Measurements from ENCODE around the gene BTNL9. TPM values are rescaled to one million over a fixed set of nuclear protein-coding genes. Genes with fewer than 3 reads are reported as not detected.

BTNL9 gene
- total RNA-seq, 1 experiment from 2014 or later: 0.96 TPM

DNA sequence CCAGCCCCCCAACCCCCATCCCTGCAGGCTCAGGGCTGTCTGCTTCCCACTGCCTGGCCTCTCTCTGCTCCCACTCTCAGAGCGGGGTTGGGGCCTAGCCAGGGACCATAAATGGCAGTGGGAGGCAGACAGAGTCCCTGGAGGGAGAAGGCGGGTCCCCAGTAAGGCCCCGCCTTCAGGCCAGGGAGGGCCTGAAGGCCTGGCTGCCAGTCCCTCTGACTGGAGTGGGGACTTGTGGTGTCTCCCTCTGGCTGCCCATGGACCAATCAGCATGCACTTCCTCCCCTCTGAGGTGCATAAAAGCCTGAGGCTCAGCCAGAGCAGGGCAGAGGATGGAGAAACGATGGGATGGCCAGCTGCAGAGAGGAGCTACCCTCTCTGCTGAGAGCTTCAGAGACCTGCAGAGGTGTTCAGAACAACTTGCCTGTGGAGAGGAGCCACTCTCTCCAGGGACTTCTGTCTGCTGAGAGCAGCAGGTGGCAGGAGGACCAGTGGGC, 2.7 kb upstream of the BTNL9 start:
- no peaks in the 10 kb centered on the region for H3K79me2 ChIP-seq (ENCODE audit: insufficient read depth, low read length)
- no peak overlapping the region for H2BK120ac ChIP-seq (ENCODE audit: low read depth, low read length, poor library complexity, severe bottlenecking)
- H3K23me2 ChIP-seq (ENCODE audit: insufficient read length, low read depth, low read length, poor library complexity, severe bottlenecking): no peaks in the 10 kb centered on the region
- Mint-ChIP-seq H3K27me3 (ENCODE audit: low read depth) (peaks cover 45% of the 10 kb centered on the region), H3K9me3 (peaks cover 4 to 5% of the 10 kb centered on the region in 2 experiments; a peak in 3 of 5 replicates), H3K27ac (no peak overlapping the region), H3K4me1 (peaks cover 8 to 22% of the 10 kb centered on the region in 2 experiments), H3K36me3 (ENCODE audit: insufficient read depth in 1 of 3, low read depth in 3 of 3) (no peaks in the 10 kb centered on the region), H3K4me3 (no peak overlapping the region)
- no peaks in the 10 kb centered on the region for H3K4me1 ChIP-seq (ENCODE audit: insufficient read depth, low read length)
- no peak overlapping the region for H4K91ac ChIP-seq (ENCODE audit: insufficient read length, low read depth, low read length)
- DNase-seq: peak; percentile 82
- no peak overlapping the region for H3K56ac ChIP-seq (ENCODE audit: insufficient read length, low read depth, low read length)
- H2BK5ac ChIP-seq (ENCODE audit: insufficient read length, low read length): no peak overlapping the region
- H2BK20ac ChIP-seq (ENCODE audit: low read depth, low read length, poor library complexity, severe bottlenecking): no peak overlapping the region
- WGBS (ENCODE audit: extremely low coverage, insufficient read length, low lambda C conversion rate): no CpG with 5 or more reads among the region's 4 CpGs
- H2AK5ac ChIP-seq (ENCODE audit: insufficient read length, low read length): no peak overlapping the region
- H3K14ac ChIP-seq (ENCODE audit: insufficient read depth, low read length): no peak overlapping the region
- no peak overlapping the region for H3K27ac ChIP-seq (ENCODE audit: insufficient read length, low read depth, low read length)
- no peak overlapping the region for H4K8ac ChIP-seq (replicated peaks; ENCODE audit: insufficient read length, low read depth, low read length)
- H3K79me1 ChIP-seq (ENCODE audit: insufficient read depth, low read depth, low read length, poor library complexity, severe bottlenecking): no peaks in the 10 kb centered on the region
- H3K9me3 ChIP-seq (ENCODE audit: control insufficient read depth, low read depth, low read length): no peaks in the 10 kb centered on the region
- no peak overlapping the region for H3K23ac ChIP-seq (ENCODE audit: insufficient read length, low read depth, low read length)
- no peak overlapping the region for H3K18ac ChIP-seq (ENCODE audit: insufficient read length, low read depth, low read length)
- TF ChIP-seq, protein P1, sequence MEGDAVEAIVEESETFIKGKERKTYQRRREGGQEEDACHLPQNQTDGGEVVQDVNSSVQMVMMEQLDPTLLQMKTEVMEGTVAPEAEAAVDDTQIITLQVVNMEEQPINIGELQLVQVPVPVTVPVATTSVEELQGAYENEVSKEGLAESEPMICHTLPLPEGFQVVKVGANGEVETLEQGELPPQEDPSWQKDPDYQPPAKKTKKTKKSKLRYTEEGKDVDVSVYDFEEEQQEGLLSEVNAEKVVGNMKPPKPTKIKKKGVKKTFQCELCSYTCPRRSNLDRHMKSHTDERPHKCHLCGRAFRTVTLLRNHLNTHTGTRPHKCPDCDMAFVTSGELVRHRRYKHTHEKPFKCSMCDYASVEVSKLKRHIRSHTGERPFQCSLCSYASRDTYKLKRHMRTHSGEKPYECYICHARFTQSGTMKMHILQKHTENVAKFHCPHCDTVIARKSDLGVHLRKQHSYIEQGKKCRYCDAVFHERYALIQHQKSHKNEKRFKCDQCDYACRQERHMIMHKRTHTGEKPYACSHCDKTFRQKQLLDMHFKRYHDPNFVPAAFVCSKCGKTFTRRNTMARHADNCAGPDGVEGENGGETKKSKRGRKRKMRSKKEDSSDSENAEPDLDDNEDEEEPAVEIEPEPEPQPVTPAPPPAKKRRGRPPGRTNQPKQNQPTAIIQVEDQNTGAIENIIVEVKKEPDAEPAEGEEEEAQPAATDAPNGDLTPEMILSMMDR (conservative IDR thresholded peaks at IDR 0.05): no peak
- H3K9ac ChIP-seq (ENCODE audit: extremely low read depth, insufficient read length, low read length): no peak overlapping the region
- H2BK12ac ChIP-seq (ENCODE audit: insufficient read length, low read depth, low read length): no peak overlapping the region
- H2AFZ ChIP-seq (ENCODE audit: low read length): no peak overlapping the region
- H2BK15ac ChIP-seq (ENCODE audit: low read depth, low read length): no peak overlapping the region
- H4K5ac ChIP-seq (ENCODE audit: insufficient read length, low read depth, low read length): no peak overlapping the region
- H3K4ac ChIP-seq (ENCODE audit: low read depth, low read length): no peak overlapping the region
- H3K27me3 ChIP-seq (ENCODE audit: insufficient read depth, low read length): no peaks in the 10 kb centered on the region
- H3T11ph ChIP-seq (ENCODE audit: low read length): no peak overlapping the region
- H3K4me2 ChIP-seq (ENCODE audit: insufficient read depth, insufficient read length, low read length): no peak overlapping the region
- H4K20me1 ChIP-seq (ENCODE audit: control insufficient read depth, insufficient read depth, insufficient read length): no peaks in the 10 kb centered on the region
